CD4-positive, alpha-beta T cell treated with Interleukin-4 for 1 hour (primary cell): ENCODE results near the gene KARS1.
"Not testable (repeated sequence)": the region's sequence is repeated elsewhere in the genome, so short reads cannot be mapped to it uniquely, and the experiment has no call there.

Experiments
- DNase-seq, 2 donors: peaks; one replicate each; pipeline ENCODE4 v3.0.0-alpha.2; 2020 to 2022

The KARS1 gene

DNA sequence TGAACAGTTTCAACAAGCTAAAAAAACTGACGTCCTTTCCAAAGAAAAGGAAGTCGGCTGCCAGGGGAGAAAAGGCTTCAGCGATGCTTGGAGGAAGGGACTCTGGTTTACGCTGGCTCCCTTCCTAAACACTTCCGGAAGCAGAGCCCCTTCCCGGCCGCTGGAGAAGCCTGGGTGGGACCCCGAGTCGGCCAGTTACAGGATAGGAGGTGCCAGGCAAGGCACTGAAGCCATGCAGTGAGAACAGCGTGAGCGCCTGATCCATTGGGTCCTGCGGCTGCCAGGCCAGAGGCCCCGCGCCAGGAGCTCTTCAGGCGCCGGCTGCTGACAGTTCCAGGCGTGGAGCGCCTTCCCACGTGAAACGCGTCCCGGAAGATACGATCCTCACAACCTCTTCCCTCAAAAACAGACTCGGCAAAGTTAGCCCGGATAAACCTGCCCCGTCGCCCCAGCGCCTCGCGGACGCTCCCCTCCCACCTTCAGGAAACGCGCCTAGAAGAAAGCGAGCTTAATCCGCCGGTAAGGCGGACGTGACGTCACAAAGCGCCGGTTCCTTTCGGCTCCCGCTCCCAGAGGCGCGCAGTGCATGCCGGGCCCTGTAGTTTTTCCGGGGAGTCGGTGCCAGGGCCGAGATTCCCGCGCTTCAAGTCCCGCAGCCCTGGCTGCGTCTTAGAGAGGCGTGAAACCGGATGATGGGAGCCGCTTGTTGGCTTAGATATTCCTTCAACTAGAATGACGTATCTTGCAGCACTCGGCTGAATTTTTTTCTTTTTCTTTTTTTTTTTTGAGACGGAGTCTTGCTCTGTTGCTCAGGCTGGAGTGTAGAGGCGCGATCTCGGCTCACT is 24.5 kb downstream of the KARS1 start, which contains the start of gene ADAT1:
Gene ADAT1, minus strand, starts transcription at position 521 of the 845 bp plus-strand sequence. CDS start 2,482 bp downstream, outside the sequence.
- DNase-seq = peak; percentile 98

DNA sequence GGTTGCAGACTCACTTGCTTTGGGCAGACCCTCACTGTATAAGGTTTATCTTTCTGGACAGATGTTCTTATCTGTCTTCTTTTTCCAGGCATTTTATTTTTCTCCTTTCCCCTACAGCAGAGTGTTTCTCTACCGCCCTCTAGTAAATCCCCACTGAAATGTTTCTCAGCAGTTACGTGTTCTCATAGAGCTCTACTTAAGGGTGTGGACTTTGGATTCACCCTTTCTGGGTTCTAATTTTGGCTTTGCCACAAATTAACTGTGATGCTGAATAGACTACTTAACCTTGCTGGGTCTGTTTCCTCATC is 26.3 kb downstream of the KARS1 start:
- DNase-seq = peak in 1 of 2 donors; percentile 61

DNA sequence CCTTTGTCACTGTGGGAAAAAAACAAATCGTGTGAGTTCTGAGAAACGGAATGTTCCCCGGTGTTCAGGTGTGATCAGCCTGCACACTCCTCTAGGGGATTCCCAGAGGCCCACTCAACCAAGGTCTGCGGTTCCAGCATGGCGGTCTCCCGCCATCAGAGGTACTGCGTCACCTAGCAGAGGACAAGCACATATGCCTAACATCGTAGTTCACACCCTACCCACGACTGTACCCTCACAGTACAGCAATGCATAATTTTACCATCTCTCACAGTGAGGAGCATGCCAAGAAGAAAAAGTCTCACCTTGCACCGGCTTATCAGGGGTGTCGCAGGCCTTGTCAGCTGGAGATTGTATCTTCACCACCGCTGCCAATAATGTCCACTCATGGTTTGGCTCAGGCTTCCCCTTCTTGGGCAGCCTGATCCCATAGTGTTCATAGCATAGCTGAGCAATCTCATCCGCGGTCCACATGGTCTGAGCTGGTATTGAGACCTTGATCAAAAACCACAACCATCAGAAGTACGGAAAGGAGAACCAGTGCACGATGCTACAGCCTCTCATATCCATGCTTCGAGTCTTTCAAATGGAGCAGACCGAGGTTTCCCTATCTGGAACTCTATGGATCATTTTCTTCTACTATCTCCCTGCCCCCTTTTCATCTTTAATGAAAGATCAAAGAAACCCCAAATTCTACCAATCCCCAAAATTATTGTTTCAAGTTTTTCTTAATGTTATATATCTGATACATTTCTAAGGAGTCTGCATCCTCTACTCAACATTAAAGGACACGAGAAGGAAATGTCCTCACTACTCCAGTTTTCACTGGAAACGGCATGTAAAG is 26.9 kb downstream of the KARS1 start:
- peak; percentile 78 to 84 for DNase-seq

DNA sequence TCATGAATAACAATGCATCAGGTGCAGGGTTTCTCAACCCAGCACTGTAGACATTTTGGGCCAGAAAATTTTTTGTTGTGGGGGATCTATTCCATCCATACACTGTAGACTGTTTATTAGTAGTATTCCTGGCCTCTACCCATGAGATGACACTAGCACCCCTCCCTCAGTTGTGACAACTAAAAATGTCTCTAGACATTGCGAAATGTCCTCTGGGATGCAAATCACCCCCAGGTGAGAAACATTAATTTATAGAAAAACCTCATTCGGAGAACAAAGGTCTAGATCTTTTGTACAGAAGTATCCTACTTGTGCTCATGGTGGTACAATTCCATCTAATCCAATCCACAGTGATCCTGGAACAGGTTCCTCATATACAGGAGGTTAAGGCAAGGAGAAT is 28.7 kb downstream of the KARS1 start:
- DNase-seq = no peak

DNA sequence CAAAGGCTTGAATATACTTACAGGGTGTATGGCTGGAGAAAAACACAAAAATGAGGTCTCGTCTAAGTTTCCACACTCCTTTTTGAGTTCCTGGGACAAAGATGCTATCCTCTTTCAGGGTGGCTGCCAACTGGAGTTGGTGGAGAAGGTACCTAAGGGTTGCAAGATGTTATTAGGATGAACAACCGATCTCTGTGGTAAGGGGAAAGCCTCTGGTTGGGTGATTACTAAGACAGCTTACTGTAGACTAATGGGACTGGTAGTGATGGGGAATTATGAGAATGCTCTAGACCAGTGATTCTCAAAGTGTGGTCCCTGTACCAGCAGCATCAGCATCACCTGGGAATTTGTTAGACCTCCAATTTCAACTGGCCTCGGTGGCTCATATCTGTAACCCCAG is 30.3 kb downstream of the KARS1 start:
- no peak for DNase-seq

DNA sequence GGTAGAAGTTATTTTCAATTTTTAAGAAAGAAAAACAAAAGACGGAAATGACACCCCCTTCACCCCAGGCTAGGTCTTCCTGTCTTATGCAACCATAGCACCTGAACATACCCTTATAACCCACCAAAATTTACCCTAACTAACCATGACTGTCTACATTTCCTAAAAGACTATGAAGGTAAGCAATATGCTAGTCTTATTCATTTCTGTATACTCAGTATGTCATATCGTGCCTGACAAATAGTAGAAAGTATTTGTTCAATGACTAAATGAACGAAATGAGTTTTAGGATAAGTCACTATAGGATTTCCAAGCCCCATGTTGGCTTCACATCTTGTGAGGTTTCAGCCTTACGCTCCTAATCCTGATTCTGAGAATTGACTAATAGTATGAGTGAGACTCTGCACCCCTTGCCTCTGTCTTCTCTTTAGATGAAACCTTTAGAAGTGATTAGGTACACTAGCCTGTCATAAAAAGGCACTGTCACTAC is 30.9 kb downstream of the KARS1 start:
- peak in 1 of 2 donors; percentile 64 for DNase-seq

DNA sequence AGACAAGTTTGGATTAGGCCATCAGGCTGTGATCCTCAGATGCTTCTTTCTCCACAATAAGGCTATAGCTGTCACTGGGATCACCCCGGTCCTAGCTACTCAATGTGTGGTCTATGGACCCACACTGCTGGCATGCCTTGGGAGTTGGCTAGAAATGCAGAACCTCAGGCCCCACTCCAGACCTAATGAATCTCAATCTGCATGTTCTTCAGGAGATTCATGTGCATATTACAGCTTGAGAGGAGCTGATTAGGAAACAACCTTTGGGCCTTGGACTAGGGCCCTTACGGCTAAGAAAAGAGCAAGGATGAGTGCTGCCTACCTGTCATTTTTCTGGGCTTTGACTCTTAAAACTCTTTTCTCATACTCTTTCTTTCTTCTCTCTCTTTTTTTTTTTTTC is 31.8 kb downstream of the KARS1 start:
- DNase-seq = no peak

DNA sequence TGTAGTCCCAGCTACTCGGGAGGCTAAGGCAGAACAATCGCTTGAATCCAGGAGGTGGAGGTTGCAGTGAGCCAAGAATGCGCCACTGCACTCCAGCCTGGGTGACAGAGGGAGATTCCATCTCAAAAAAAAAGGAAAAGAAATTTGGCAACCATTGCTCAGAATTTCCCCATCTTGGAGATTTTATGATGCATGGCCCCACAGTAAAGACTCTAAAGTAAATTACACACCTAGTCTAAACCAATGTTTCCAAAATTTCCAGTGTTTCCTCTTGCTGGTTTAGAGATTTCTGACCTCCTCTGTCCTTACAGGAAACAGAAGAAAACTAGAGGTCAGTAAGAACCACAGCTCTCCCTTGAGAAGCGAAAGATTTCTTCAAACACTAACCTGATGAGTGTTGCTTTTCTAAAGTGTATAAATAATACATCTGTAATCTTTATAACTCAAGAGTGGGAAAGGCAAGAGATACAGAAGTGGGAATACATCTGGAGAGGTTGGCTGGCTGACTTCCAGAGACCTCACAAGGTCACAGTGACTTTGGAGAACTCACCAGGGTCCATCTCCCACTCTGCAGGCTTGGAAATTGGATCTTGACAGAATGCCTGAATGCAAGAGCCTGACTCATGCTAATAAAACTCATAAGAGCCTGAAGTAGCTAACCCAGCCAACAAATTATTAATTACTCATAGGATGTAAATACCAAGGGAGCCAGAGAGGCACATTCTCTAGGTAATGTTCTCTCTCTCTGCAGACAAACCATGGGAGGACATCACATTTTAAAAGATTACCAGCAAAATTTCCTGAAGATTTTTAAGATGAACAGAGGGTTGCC is 33.2 kb downstream of the KARS1 start:
- no peak for DNase-seq

DNA sequence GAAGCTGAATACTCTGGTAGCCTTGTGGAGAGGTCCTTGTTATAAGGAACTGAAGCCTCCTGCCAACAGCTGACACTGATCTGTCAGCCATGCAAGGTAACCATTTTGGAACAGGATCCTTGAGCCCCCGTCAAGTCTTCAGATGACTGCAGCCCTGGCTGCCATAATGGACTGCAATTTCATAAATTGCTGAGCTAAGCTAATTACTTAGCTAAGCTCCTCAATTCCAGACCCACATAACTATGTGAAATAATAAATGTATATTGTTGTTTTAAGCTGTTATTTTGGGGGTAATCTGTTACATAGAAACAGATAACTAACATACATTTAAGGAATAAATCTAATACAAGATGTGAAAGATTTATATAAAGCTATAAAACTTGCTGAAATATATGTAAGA is 41.0 kb downstream of the KARS1 start:
- no peak for DNase-seq

DNA sequence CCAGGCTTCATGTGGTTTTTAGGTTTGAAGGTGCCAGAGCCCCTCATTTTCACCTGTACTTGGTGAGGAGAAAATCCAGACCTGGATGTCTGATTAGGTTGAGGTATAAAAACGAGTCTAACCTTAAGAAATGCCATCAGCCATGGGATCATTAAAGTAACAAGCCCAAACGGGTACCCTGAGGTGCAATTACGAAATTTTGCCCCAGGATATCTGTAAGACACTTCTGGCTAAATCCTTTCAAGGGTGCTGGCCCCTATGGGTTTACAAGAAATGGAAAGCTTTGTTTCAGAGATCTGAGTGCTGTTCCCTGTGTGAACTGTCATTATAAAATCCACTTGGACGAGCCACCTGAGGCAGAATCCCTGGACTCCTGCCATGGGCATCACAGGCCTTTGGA is 44.2 kb downstream of the KARS1 start:
- DNase-seq = no peak

DNA sequence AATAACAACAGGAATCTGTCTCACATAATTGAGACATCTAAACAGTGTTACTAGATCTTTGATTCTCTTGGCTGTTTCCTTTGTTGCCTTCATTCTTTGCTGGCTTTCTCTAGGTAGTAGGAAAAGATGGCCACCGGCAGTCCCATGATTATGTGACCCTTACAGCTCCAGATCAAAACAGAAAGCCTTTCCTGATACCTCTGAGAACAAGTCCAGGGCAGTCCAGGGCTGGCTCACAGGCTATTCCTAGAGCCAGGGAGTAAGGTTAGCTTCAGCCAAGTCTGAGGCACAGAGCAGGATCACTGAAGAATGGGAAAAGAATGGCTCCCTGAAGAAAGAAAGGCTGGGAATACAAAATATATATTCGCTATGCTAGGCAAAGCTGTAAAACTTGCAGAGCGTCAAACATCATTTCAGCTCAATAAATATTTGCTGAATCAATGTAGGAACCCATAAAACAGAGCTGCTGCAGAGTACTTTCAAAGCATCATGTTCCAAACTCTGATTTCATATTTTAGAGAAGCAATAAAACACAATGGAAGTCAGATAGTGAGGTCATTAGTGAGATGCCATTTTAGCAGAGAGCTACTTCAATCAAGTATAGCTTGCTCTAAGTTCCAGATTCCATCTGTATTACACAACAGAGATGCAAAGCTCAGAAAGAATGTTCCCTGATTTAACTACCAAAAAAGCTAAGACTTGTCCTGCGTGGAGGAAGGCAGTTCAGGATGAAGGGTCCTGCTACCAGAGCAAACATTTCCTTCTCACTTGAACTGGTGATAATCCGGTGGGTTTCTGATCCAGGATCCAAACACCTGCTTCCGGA is 47.8 kb downstream of the KARS1 start:
- no peak for DNase-seq

DNA sequence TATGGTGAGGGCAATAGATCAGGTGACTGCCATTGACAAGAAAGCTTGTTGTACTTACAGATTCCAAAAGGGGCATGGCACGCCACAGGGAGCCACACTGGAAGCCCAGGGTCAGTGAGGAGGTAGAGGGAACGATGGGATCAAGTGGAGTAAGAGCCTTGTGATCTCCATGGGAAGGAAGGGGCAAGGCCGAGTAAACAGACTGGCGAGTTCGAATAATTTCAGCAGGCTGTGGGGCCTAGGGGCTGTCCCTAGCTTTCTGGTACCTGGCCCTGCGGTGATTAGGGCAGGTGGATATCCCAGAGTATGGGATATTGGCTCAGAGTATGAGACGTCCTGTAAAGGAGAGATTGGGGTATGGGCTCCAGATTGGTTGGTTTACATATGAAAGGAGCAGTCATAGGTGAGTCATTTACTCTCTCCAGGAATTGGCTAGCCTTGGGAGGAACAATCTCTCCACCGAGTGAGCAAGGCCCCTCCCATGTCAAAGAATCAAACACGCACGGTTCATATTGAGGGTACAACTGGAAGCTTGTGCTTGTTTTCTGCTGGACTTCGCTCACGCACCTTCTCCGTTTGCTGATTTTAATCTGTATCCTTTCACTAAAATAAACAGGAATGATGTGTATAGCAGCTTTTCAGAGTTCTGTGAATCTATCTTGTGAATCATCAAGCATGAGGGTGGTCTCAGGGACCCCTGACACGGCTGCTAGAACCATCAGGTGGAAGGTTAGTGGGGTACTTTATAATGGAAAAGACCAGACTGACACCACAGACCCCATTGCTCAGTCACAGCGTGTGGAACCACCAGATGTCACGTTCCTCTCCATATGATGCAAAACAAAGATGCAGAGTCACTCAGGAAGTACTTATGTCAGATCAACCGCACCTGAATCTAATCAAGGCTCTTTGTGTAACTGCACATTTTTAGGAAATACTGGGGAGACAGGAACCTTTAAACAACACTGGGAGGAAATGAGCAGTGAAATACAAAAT is 53.3 kb downstream of the KARS1 start:
- no peak for DNase-seq

DNA sequence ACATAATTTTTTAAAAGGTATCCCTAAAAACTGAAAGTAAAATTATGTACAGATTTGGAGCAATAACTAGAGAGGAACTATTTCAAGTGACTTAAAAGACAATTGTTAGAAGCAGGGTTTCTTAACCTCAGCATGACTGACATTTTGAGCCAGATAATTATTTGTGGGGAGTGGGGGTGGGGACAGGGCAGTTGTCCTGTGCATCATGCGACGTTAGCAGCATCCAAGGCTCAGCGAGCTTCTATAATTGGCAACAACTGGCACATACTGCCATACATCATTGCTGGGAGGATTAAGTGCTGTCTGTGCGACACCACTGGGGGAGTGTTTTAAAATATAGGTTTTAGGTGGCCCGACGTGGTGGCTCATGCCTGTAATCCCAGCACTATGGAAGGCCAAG is 54.2 kb downstream of the KARS1 start:
- DNase-seq = no peak

DNA sequence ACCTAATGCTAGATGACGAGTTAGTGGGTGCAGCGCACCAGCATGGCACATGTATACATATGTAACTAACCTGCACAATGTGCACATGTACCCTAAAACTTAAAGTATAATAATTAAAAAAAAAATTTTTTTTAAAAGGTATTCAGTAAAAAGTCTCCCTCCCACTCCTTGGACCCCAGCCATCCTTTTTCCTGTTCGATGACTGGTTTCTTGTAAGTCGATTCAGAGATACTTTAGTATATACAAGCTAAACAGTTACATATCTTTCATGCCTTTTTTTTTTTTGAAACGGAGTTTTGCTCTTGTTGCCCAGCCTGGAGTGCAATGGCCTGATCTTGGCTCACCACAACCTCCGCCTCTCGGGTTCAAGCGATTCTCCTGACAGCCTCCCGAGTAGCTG is 55.5 kb downstream of the KARS1 start:
- not testable (repeated sequence) for DNase-seq

DNA sequence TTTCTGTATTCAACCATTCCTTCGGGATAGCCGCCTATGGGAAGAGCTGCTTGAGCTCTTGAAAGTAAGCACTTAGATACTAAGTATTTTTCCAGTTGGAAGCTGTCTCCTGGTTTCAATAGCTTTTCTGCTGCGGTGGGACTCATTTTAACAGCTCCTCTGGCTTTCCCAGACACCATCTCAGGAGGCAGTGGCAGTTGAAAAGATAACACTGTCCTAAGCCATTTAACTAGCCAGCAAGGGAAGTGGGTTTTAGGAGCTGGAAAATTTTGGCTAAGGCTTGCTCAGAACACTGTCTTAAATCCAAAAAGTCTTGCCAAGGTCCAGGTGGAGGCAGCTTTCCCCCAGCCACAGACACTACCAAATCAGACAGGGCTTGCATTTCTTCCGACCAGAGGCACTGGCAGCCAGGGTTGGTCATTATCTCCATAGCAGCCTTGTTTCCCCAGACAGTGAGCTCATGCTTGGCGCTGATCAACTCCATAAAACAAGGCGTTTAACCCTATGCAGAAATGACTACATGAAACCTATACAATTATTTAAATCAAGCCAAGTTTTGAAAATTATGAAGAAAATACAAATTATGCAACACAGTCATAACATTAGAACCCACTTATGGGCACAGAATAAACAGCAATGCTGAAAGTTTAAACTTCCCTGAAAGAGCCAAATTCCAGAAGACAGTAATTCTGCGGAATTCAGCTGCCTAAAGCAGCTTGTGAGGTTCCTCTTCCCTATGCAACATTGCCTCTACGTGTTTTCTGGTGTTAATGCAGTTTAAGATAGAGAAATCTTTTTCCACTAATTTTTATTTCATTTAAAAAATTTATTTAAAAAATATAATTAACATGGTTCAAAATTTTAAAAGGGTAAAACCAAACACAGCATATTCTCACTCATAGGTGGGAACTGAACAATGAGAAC is 56.3 kb downstream of the KARS1 start:
- no peak for DNase-seq

DNA sequence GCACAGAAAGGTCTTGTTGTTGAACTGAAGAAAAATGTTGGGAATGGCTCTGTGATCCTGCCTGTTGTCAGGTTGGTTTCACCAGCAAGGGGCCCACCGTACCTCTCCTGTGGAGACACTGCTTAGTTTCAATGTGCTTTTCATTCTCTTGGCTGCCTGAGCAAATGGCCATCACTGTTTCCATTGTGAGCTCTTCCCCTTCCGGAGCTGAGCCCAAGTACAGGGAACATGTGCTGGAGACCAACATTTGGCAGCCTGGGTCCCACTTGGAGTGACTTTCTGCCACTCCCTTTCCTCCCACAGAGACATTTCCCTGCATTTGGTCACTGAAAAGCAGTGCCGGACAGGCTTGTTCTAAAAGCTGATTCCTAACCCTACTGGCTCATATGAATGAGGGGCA is 58.2 kb downstream of the KARS1 start:
- DNase-seq = no peak

DNA sequence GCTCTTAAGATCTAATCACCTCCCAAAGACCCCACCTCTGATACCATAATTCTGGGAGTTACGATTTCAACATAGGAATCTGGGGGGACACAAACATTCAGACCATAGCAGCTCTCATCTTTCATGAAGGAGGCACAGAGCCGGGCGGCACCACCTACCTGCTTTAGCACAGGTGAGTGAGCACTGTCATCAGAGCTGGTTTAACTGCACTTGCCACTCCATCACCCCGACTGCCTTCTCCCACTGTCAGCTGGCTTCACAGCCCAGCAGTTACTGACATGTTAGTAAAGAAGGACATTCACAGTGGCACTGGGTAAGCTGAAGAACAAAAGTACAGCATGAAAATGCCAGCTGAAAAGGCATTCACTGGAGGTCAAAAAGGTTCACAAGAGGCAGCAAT is 58.7 kb downstream of the KARS1 start:
- DNase-seq = no peak

DNA sequence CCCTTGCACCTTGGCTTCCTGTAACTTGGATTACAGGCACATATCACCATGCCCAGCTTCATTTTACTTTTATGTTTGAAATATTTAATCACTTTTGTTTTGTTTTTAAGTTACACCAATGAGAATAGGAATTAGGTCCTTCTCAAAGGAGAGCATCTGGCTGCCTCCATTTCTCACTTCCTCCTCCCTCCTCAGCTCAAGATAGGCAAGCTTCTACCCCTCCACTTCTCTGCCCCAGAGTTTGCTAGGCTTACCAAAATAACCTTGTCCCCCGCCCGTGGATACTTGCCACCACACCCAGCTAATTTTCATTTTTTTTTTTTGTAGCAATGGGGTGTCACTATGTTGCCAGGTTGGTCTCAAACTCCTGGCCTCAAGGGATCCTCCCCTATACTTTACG is 63.4 kb downstream of the KARS1 start:
- DNase-seq = no peak

DNA sequence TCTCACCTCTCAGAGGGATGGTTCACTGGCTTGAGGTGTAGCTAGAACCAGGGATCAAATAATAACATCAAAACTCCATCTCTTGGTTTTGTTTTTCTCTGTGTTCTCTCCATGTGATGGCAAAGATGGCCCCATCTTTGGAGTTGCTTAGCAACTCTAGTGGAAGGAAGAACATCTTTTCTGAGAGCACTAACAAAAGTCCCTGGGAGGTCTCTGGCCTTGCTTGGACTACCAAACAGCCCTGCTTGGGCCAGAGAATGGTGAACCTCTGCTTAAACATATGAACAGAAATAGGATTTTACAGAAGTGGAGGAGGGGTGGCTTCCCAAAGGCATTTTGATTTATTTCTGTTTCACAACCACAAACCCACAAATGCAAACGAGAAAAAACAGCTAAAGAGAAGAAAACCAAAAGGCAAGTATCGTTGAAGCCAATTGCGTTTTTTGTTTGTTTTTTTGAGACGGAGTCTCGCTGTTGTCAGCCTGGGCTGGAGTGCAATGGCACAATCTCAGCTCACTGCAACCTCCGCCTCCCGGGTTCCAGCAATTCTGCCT is 68.1 kb downstream of the KARS1 start:
- no peak for DNase-seq
